NOMO-1 treated with DMSO at 0.1 percent for 48 hours (cell line): ENCODE results near the gene LRP1B.
"Not testable (repeated sequence)": the region's sequence is repeated elsewhere in the genome, so short reads cannot be mapped to it uniquely, and the experiment has no call there.

ENCODE experiments used
- DNase-seq: peaks from one replicate; lab custom pipeline; 2025; ENCODE audit not compliant: unreplicated experiment; lab: John Stamatoyannopoulos, UW

The LRP1B gene

DNA sequence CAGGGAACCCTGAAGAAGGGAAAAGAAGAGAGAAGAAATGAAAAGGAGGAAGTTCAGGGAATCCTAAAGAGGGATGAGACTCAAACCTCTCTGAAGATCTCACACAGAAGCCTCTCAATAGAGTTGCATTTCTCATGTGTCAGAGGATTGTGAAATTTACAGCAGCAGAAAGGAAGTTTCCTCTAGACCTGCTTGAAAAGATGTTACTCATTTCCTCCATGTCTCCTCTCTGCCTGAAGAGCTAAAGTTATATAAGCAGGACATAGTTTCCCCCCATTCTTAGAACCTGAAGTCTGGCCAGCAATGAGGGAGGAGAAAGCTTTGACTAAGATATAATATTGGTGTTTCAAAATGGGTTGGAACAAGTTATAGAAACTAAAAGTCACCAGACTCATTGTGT is 1155.6 kb downstream of the LRP1B start:
- peak; percentile 77 for DNase-seq

DNA sequence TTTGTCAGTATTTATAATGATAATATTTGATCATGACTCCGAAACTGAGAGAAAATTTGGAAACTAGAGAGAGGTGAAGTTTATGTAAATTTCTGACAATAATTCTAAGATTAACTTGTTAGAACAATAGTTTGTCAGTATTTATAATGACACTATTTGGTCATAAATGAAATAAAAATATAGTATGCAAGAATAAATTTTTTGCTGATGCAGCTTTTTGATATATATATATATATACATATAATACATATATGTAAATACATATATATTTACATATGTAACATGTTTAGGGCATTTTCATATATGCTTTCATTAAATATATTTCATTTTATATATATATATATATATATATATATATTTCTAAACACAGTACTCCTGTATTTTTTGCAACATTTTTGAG is 1158.1 kb downstream of the LRP1B start:
- DNase-seq: no peak

DNA sequence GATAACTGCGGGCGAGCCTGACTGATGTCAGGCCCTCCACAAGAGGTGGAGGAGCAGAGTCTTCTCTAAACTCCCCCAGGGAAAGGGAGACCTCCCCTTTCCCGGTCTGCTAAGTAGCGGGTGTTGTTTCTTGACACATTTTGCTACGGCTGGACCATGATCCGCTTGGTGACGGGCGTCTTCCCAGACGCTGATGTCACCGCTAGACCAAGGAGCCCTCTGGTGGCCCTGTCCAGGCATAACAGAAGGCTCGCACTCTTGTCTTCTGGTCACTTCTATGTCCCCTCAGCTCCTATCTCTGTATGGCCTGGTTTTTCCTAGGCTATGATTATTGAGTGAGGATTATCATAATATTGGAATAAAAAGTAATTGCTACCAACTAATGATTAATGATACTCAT is 1166.5 kb downstream of the LRP1B start:
- DNase-seq: not testable (repeated sequence)

DNA sequence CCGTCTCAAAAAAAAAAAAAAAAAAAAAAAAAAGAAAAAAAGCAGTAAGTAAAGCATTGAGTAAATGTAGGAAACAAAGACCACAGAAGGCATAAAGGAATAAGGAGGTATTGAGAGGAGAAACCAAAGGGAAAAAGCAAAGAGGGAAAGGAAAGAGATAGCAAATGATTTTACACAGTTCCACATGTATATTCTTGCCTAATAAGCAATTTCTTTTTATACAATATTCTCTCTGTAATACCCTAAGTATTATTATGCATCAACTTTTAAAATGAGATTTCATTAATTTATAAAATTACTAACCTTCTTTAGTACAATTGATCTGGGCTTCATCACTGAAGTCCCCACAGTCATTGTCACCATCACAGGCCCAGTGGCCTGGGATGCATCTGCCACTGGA is 1180.9 kb downstream of the LRP1B start:
- DNase-seq: no peak

DNA sequence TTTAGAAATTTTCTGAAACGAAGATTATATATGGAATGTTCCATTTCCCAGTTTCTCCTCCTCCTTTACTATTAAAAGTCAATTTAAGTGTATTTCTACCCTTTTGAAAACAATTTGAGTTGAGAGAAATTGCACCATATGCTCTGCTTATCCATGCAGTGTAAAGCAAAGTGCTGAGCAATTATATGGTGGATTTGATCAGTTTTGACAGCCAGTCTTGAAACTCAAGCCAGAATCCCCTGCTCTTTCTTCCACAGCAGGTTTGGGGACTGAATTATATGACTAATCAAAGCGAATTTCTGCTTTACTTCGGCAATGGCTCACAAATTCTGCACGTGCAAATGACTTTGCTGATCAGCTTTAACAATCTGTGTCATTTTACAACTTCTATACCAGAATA is 1183.6 kb downstream of the LRP1B start:
- DNase-seq: no peak

DNA sequence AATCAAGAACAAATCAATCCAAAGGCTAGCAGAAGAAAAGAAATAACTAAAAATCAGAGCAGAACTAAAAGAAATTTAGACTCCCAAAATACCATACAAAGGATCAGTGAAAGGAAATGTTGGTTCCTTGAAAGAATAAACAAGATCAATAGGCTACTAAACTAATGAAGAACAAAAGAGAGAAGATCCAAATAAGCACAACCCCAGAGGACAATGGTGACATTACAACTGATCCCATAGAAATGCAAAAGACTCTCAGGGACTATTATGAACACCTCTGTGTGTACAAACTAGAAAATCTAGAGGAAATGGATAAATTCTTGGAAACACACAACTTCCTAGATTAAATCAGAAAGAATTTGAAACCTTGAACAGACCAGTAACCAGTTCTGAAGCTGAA is 1186.9 kb downstream of the LRP1B start:
- DNase-seq: no peak

DNA sequence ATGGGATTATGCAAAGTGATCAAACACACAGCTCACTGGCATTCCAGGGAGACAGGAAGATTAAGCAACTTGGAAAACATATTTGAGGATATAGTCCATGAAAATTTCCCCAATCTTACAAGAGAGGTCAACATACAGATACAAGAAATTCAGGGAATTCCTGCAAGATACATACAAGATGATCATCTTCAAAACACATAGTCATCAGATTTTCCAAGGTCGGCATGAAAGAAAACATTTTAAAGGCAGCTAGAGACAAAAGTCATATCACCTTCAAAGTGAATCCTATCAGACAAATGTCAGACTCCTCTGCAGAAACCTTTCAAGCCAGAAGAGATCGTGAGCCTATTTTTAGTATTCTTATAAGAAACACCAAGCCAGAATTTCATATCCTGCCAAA is 1188.5 kb downstream of the LRP1B start:
- no peak for DNase-seq

DNA sequence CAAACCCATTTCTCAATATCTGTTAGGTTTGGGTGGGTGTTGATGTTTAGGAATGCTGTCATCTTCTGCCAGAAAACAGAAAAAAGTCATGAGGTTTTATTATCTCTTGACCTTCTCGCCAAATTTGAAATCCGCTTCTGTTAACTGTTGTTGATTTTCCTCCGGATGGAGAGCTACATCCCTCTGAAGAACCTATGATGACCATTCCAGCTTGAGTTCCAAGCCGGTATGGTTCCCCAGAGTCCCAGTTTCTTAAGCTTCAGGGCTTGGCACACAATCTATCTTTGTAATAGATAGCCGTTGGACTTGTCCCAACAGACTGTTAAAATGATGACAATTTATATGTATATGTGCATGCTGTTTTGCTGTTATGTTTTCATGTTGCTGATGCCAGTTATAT is 1201.0 kb downstream of the LRP1B start:
- DNase-seq: no peak

DNA sequence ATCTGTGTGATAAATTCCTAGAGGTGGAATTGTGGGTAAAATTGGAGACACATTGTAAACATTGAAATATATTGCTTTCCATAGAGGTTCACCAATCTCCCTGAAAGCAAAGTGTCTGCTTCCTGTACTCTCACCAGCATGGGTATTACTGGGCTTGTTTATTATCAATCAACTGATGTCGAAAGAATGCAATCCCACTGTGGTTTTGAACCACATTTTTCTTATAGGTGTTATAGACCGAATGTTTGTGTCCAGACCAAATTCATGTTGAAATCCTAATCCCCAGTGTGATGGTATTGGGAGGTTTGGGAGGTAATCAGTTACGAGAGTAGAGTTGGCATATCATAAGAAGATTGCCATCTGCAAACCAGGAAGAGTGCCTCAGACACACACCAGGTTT is 1212.4 kb downstream of the LRP1B start:
- no peak for DNase-seq

DNA sequence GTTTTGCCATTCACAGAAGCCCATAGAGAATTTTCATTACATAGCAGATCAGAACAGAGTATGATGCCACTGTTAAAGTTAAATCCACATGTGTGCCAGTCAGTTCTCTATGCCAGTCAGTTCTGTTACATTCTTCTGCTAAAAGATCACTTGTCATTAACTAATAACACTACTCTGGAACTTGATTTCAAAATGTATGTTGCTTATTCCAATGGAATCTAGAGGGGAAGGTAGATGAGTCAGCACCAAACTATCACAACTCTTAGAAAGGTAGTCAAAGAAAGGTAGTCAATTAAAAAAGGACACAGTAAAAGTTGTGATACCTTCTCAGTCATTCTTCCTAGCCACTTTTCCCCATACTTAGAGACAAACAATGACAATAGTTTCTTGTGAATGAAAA is 1214.4 kb downstream of the LRP1B start:
- no peak for DNase-seq

DNA sequence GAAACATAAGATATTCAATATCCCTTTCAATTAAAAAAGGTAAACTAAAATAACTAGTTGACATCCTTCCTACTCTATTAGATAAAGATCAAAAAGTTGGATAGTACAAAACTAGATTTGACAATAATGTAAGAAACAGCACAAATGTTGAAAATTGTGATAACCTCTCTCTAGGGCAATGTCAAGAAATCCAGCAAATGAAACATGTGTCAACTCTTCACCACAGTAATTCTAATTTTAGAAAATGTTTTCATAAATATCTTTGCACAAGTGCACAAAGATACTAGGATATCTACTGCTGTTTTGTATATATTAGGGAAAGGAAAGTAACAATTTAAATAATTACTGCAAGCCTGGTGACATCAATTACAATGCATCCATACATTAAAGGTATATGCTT is 1220.1 kb downstream of the LRP1B start:
- no peak for DNase-seq

DNA sequence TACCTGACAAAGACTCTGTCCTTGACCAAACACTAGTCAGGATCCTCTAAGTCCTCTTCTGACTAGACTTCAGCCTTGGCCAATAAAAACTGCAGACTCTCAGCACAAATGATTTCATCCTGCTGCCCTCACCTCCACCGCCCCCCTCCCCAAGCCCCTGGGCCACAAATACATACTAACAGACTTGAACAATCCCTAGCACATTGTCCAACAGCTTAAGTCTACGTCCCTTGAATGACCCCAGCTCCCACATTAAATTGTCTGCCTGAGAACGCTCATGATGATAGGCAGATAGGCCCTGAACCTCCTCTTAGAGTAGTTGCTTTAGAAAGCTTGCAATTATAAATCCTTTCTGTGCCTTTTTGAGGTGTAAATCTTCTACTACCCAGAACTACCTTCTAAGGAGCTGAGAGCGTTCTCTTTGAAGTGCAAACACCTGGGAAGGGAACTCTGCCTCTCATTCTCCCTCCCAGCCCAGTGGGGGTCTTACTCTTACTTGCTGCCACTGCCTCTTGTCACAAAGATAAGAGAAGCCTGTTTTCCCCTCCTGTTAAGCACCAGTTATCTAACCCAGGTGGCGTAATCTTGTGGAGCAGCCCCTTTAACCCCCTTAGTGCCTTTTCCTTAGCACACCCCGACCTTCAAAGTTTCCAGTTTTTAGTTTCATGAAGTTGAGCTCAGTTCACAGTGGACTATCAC is 1225.6 kb downstream of the LRP1B start:
- no peak for DNase-seq

DNA sequence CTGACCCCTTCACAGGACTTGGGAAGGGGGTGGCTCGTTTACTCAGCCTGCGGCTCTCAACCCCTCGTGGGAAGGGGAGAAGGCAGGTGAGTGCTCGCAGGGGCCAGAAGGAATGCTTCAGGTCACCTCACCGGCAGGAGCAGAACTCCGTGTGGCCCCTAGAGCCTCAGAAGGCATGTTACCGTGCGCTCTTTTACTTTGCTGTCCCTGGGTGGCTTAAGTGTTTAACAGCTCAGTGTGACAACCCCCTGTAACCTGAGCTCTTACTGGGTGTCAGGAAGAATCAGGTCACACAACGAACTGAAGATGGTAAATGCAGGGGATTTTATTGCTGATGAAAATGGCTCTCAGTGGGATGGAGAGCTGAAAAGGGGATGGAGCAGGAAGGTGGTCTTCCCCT is 1235.4 kb downstream of the LRP1B start:
- DNase-seq: no peak

DNA sequence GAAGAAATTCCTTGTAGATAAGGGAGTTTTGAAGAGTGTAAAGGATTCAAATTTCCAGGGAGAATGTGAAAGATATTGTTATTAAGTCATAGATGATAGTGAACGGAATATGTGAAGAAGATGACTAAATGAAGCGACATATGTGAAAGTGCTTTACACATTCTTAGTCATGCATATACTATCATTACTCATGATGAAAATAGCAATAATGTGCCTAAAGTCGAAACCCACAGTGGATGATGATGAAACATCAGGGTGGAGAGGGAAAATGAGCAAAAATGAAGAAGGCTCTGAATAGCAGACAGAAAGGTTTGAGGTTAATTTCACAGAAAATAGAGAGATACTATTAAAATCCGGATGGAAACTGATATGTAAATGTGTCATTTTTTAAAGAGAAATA is 1237.1 kb downstream of the LRP1B start:
- peak; percentile 12 for DNase-seq

DNA sequence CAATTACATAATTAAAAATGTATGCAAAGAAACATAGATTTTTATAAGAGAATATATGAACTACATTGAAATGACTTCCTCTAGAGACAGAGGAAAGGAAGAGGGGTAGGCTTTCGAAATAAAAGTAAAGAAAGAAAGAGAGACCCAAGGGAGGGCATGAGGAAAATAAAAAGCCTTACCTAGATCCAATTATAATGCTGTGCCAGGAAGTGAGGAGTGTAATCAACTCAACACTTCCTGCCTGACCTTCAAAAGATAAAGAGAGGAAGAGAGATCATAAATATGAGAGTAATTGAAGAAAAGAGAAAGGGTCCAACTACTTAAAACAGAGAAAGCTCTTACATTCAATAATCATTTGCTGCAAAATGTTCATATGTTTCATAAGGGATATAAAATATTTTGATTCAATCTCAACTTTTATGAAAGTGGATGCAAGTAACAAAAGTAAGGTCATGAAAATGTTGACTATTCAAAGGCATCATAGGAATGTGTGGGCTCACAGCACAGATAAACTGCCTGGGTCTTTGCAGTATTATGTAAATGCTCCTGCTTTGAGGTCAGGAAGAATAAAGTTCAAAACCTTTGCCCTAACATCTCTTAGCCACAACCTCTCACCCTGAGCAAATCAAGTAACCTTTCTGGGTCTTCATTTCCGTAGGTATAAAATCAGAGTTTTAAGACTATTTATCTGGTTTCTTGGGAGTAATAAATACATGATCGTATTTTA is 1237.7 kb downstream of the LRP1B start:
- no peak for DNase-seq

DNA sequence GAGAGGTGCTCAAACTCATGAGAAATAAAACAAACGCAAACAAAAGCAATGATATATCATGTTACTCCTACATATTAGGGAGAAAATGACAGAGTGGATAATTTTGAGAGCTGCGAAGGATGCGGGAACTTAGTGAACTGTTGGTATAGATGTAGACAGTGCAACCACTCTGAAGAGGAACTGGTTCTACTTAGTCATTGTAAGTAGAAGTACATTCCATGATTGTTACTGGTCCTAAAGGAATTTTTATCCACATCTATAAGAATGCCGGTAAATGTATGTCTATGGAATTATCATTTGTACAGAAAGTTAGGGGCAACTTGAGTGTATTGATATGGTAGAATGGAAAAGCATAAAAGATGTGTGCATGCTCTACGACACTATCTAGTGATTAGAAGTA is 1238.4 kb downstream of the LRP1B start:
- DNase-seq: no peak

DNA sequence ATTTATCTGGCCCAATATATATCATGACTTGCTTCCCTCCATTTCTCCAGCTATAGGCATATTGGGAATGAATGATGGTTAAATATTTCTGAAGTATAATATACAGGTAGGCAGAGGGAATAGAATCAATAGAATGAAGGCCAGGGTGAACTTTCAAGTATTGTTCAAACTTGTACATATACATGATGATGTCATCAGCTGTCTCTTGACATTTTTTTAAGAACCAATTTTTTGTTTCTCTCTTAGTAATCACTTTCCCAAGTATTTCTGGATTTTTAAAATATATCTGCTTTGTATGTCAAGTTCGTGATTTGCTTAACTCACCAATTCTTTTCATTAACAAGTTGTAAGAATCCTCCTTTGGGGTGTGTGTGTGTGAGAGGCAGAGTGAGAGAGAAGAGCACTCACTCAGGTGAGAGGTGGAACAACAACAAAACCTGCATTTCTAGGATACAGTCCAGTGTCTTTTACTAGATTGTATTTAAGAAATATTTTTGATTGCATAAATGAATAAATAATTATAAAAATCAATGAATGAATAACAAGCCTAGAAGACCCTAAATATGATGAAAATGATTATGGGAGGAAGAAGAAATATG is 1239.1 kb downstream of the LRP1B start:
- no peak for DNase-seq

DNA sequence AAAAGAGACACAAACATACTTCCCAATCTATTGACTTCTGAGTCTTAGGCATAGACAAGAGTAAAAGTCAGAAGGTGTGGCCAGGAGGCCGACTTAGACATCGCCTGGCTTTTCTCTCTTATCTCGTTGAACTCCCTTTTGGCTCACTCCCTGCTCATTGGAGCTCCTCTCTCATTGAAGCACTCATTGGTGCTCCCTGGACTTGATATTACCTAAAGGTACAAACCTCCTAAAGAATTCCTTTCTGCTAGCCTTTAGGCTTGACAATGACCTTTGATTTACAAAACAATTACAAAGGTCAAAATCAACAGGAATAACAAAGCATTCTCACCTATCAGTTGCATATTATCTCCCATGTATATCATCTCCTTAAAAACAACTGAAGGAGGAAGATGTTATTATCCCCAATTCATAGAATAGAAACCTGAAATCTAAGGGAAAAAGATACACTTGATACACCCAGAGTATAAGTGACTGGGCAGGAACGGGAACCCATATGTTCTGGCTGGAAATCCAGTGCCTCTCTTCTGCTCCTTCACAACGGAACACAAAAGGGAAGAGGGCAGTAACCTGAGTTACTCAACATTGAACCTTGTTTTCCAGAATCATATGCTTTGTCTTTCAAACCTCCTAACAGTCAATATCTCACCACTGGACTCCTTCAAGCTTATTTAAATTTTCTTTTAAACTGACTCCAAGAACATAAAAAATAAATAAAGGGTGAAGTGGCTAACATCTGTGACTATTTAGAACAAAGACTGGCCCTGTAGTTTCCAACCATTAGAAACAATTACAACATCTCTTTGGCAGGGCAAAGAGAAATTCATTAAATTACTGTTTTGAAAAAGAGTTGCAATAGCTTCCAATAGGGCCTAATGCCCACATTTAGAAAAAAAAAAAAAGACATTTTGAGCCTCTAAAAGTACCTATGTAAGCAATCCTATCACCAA is 1247.9 kb downstream of the LRP1B start:
- DNase-seq: no peak

DNA sequence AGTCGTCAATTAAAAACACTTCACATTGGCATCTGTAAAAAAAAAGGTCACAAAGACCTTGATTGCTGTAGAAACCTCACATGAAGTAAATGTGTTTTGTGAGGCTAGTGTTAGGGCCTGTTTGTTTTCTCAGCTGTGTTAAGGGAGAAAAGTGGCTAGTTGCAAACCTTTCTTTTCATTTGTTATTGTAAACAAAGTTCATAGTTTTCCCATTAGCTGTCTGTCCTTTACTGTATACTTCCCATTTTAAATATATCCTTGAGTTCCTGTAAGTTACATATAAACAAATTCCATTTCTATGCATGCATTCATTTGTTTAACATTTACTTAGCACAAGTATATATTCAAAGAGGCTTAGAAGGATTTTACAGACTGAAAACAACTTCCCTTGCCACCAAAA is 1250.2 kb downstream of the LRP1B start:
- DNase-seq: no peak

DNA sequence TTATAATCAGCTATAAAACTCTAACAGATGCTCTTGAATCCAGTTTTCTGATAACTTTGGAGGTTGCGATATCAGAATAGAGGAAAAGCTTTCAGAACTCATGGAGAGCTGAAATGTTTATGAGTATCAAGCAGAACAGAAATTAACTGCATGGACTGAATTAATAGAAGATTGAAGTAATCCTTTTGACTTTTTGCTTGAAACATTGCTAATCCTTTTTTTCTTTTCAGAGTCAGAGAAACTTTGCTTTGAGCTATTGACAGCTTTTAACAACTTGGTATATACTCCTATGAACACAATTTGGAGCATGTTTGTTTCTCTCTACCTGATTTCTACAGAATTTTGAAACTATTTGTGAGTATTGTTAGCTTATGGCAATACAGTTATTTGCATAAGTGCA is 1254.8 kb downstream of the LRP1B start:
- no peak for DNase-seq

DNA sequence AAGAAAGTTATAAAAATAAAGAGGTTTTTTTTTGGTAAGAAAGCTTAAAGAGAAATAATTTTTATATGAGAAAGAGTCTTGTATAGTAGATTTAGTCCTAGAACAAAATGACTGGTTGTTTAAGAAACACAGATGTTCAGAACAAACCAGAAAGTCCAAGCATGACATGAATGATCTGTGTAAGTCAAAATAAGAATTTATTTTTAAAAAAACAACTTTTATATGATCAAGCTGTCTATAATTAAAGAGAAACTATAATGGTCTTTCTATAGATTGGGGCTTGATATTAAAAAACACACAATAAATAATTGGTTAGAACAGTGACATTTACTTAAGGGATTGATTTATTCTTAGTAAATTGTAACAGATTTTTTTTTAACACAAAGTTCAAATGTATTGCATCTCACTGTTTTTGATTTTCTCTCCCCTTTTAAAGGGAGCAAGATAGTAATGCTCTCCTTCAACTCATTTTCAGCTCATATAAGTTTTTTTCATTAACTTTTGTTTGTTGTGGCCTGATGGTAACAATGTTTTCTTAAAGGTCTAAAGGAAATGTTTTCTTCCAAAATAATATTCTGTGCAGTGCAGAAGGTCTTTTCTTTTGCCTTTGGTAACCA is 1256.8 kb downstream of the LRP1B start:
- no peak for DNase-seq
